ENCODE results near the gene PSMB2. TPM values are rescaled to one million over a fixed set of nuclear protein-coding genes. Genes with fewer than 3 reads are reported as not detected.

Gene PSMB2
- total and polyA plus RNA-seq, 10 of the 15 experiments (the other 5 are each of a cell fraction or from before 2014, with no cell fraction given): 71.7 to 299 (median 145) TPM

- WGBS (ENCODE audit: insufficient coverage, insufficient replicate concordance, low lambda C conversion rate, missing lambda C conversion rate): 67% methylated on average over 3 of the region's 3 CpGs
- no TSS peak for BruUV-seq (replicated peaks)
- ChIA-PET RAD21 (ENCODE audit: unreplicated experiment) (no interaction called here), SMC1A (ENCODE audit: uncharacterized antibody, unreplicated experiment) (no interaction called here), POLR2A (no interaction called here), CTCF (interaction anchor here (1.1 kb wide), 1 partner anchor 21 kb away, joined by 3 read pairs; no protein-coding TSS in a partner anchor)
- ATAC-seq (no peak), DNase-seq (ENCODE audit: low read depth, low spot score) (no peak), FAIRE-seq (no peak)
- Histone ChIP-seq H2AFZ (ENCODE audit: control insufficient read depth, low read depth, low read length) (no peak overlapping the region), H4K20me1 (ENCODE audit: control insufficient read depth, insufficient read depth) (no peaks in the 10 kb centered on the region), H3K36me3 (ENCODE audit: control insufficient read depth in 2 of 2, insufficient read depth in 2 of 2, low read length in 1 of 2) (no peaks in the 10 kb centered on the region), H3K4me3 (no peak overlapping the region), H3K27ac (ENCODE audit: control insufficient read depth, insufficient read depth) (no peak overlapping the region), H3K27me3 (replicated peaks in 1 of 2; ENCODE audit: control insufficient read depth in 2 of 2, insufficient read depth in 2 of 2, low read length in 1 of 2) (peaks cover 2% of the 10 kb centered on the region in 2 experiments; a peak in 2 of 4 replicates), H3K9ac (ENCODE audit: control insufficient read depth, insufficient read depth, low read length) (no peak overlapping the region), H3K4me2 (ENCODE audit: control insufficient read depth, insufficient read depth) (no peak overlapping the region), H3K9me3 (replicated peaks; ENCODE audit: control insufficient read depth, insufficient read depth, low read length) (no peaks in the 10 kb centered on the region), H3K79me2 (ENCODE audit: control insufficient read depth, insufficient read depth, low read length) (no peaks in the 10 kb centered on the region), H3K4me1 (ENCODE audit: control insufficient read depth, insufficient read depth, low read length) (no peaks in the 10 kb centered on the region)
- TF ChIP-seq BACH1 (IDR thresholded peaks at IDR 0.05; ENCODE audit: borderline replicate concordance) (no peak), MEF2B (IDR thresholded peaks at IDR 0.05; ENCODE audit: partially characterized antibody, poor library complexity, severe bottlenecking) (no peak), MTA2 (IDR thresholded peaks at IDR 0.05; ENCODE audit: low read depth) (no peak)
- intact Hi-C loops (cut with micrococcal nuclease; ENCODE audit: unreplicated experiment) (no loop called here), in situ Hi-C loops (cut with MboI) (no loop called here)
Measured at GRCh38 chr1:35680271-35680670, 38.9 kb upstream of the PSMB2 start.

GRCh38 chr1:35675773-35676172 is 34.4 kb upstream of the PSMB2 start:
- CTCF ChIA-PET: no interaction called here
- no peaks in the 10 kb centered on the region for H3K4me1 ChIP-seq (ENCODE audit: control insufficient read depth, insufficient read depth, low read length)
- WGBS (ENCODE audit: insufficient coverage, insufficient replicate concordance, low lambda C conversion rate, missing lambda C conversion rate): 0% methylated on average over 1 of the region's 1 CpG
- in situ Hi-C loops (cut with MboI): no loop called here
- DNase-seq (ENCODE audit: low read depth, low spot score): no peak
- intact Hi-C loops (cut with micrococcal nuclease; ENCODE audit: unreplicated experiment): no loop called here
- no peaks in the 10 kb centered on the region for H4K20me1 ChIP-seq (ENCODE audit: control insufficient read depth, insufficient read depth)
- TF ChIP-seq NFIC (IDR thresholded peaks at IDR 0.05; ENCODE audit: low read depth, low read length): no peak
- no peak for TF ChIP-seq IRF3 (IDR thresholded peaks at IDR 0.05)
- no peak for TF ChIP-seq FOS (IDR thresholded peaks at IDR 0.05; ENCODE audit: borderline replicate concordance, extremely low read depth, insufficient read length)
- TF ChIP-seq MTA2 (IDR thresholded peaks at IDR 0.05; ENCODE audit: low read depth): no peak
- no peak for TF ChIP-seq HSF1 (IDR thresholded peaks at IDR 0.05; ENCODE audit: low read depth, low read length)
- no peak for TF ChIP-seq STAT1 (conservative IDR thresholded peaks at IDR 0.05)
- BruUV-seq (replicated peaks): no TSS peak
- H3K4me2 ChIP-seq (ENCODE audit: control insufficient read depth, insufficient read depth): no peak overlapping the region
- no peak for ATAC-seq
- H3K27me3 ChIP-seq (replicated peaks in 1 of 2; ENCODE audit: control insufficient read depth in 2 of 2, insufficient read depth in 2 of 2, low read length in 1 of 2): peaks cover 0 to 2% of the 10 kb centered on the region in 2 experiments; a peak in 2 of 4 replicates
- POLR2A ChIA-PET: no interaction called here
- H3K4me3 ChIP-seq: no peak overlapping the region
- RAD21 ChIA-PET (ENCODE audit: unreplicated experiment): no interaction called here
- FAIRE-seq: no peak
- no peaks in the 10 kb centered on the region for H3K36me3 ChIP-seq (ENCODE audit: control insufficient read depth in 2 of 2, insufficient read depth in 2 of 2, low read length in 1 of 2)
- H3K9ac ChIP-seq (ENCODE audit: control insufficient read depth, insufficient read depth, low read length): no peak overlapping the region
- H3K79me2 ChIP-seq (ENCODE audit: control insufficient read depth, insufficient read depth, low read length): no peaks in the 10 kb centered on the region
- SMC1A ChIA-PET (ENCODE audit: uncharacterized antibody, unreplicated experiment): no interaction called here
- no peaks in the 10 kb centered on the region for H3K9me3 ChIP-seq (replicated peaks; ENCODE audit: control insufficient read depth, insufficient read depth, low read length)
- H2AFZ ChIP-seq (ENCODE audit: control insufficient read depth, low read depth, low read length): no peak overlapping the region
- H3K27ac ChIP-seq (ENCODE audit: control insufficient read depth, insufficient read depth): no peak overlapping the region
